Measurements from ENCODE around the gene NRARP. TPM values are rescaled to one million over a fixed set of nuclear protein-coding genes. Genes with fewer than 3 reads are reported as not detected.

Gene NRARP
- total RNA-seq, 1 donor from 2014 or later: 51.7 TPM

DNA sequence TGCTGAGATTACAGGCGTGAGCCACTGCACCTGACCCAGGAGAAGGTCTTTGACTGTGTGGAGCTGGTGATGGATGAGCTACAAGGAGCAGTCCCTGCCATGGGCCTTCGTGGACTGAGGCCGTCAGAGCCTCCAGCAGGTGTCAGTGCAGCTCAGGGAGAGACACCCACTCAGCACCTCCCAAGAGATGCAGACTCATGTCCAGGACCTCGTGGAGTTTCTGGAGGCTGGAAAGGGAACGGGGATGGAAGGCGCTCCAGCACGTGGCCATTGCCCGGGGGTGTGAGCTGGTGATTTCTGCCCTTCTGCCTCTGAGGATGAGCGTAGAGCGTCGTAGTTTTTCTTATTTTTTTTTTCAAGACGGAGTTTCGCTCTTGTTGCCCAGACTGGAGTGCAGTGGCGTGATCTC is 15.1 kb downstream of the NRARP start:
- Histone ChIP-seq H3K9me3 (peaks cover 0 to 6% of the 10 kb centered on the region in 2 donors), H3K36me3 (no peaks in the 10 kb centered on the region), H3K27me3 (no peaks in the 10 kb centered on the region), H3K27ac (no peak overlapping the region), H3K4me3 (no peak overlapping the region), H3K4me1 (no peaks in the 10 kb centered on the region)
- TF ChIP-seq, protein P1, sequence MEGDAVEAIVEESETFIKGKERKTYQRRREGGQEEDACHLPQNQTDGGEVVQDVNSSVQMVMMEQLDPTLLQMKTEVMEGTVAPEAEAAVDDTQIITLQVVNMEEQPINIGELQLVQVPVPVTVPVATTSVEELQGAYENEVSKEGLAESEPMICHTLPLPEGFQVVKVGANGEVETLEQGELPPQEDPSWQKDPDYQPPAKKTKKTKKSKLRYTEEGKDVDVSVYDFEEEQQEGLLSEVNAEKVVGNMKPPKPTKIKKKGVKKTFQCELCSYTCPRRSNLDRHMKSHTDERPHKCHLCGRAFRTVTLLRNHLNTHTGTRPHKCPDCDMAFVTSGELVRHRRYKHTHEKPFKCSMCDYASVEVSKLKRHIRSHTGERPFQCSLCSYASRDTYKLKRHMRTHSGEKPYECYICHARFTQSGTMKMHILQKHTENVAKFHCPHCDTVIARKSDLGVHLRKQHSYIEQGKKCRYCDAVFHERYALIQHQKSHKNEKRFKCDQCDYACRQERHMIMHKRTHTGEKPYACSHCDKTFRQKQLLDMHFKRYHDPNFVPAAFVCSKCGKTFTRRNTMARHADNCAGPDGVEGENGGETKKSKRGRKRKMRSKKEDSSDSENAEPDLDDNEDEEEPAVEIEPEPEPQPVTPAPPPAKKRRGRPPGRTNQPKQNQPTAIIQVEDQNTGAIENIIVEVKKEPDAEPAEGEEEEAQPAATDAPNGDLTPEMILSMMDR (IDR thresholded peaks at IDR 0.05): peak in 2 of 3 experiments; percentile 11 to 42
- DNase-seq (ENCODE audit: low spot score in 2 of 2): no peak
- intact Hi-C loops (cut with DNase I): no loop called here

DNA sequence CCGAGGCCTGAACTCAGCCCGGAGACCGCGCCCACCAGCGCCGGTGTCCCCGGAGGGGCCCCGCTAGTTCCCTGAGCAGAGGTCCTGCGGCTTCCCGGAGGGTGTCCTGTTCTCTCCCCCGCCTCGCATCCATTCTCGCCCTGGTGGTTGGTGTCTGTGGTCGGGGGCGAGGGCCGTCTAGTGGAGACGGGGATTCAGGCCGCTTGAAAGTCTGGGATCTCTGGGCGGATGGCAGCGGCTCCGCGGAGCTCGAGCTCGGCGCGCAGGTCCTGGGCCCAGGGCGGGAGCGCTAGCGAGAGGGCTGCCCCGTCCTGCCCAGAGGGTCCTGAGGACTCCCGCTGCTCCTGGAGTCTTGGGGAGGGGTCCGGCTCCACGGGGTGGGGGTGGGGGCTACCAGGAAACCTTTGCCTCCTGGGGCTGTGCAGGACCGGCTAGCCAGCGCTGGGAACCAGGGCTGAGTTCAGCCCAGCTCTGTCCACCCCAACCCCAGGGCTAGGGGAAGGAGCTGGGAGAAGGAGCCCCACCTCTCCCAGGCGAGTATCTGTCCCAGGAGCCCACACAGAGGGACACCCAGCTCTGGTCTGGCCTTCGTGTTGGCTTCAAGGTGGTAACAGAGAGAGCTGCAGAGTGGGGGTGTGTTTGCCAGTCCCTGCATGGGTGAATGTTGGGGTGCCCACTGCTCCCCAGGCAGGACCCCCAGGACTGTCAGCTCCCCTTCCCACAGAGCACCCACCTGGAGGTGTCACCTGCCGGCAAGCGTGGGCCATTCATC is 20.5 kb downstream of the NRARP start:
- H3K4me1 ChIP-seq: peaks cover 1 to 7% of the 10 kb centered on the region in 2 donors
- intact Hi-C loops (cut with DNase I): no loop called here
- peaks cover 12 to 25% of the 10 kb centered on the region in 2 donors for H3K36me3 ChIP-seq
- H3K4me3 ChIP-seq: no peak overlapping the region
- TF ChIP-seq, protein P1 (IDR thresholded peaks at IDR 0.05): no peak
- no peaks in the 10 kb centered on the region for H3K27me3 ChIP-seq
- DNase-seq (ENCODE audit: low spot score in 2 of 2): no peak
- peaks cover 0 to 6% of the 10 kb centered on the region in 2 donors for H3K9me3 ChIP-seq
- H3K27ac ChIP-seq: no peak overlapping the region

- Histone ChIP-seq H3K4me1 (peaks cover 4 to 12% of the 10 kb centered on the region in 2 donors), H3K36me3 (peaks cover 12 to 25% of the 10 kb centered on the region in 2 donors), H3K4me3 (no peak overlapping the region), H3K27me3 (no peaks in the 10 kb centered on the region), H3K27ac (no peak overlapping the region), H3K9me3 (peaks cover 0 to 6% of the 10 kb centered on the region in 2 donors)
- no peak for DNase-seq (ENCODE audit: low spot score in 2 of 2)
- intact Hi-C loops (cut with DNase I): no loop called here
- TF ChIP-seq, protein P1 (IDR thresholded peaks at IDR 0.05): peak in 1 of 3 experiments; percentile 7
Measured at GRCh38 chr9:137280474-137281344, 21.4 kb downstream of the NRARP start.

DNA sequence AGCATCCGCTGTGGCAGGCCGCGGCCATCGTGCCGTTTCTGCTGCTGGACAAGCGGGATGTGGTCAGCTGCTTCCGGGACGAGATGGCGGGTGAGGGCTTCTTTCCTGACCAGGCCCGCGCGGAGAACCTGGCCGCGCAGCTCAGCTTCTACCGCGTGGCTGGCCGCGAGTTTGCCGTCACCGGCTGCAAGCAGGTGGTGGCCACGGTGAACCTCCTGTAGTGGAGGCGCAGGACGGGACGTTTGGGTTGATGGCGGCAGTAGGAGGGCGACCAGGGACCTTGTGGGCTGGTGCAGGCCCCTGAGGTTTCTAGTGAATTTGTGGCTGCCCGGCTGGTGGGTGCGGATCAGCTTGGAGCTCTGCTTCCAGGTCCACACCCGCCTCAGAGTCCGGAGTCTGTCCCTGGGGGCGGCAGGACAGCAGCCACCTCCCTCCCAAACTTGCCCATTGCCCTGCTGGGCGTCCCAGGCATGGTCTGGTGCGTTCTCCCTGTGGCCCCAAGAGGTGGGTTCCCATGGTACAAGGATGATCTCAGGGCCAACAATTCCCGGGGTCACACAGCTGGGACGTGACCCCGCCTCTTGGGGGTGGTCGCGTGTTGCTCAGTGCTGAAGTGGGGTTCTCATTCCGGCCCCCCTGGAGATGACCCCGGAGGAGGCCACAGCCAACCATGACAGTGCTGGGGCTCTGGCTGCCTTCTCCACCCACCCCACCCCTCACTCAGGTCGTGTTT is 22.2 kb downstream of the NRARP start:
- Histone ChIP-seq H3K4me1 (peaks cover 4 to 12% of the 10 kb centered on the region in 2 donors), H3K27ac (no peak overlapping the region), H3K4me3 (no peak overlapping the region), H3K36me3 (peaks cover 12 to 25% of the 10 kb centered on the region in 2 donors), H3K9me3 (peaks cover 0 to 2% of the 10 kb centered on the region in 2 donors), H3K27me3 (no peaks in the 10 kb centered on the region)
- TF ChIP-seq, protein P1 (IDR thresholded peaks at IDR 0.05): no peak
- intact Hi-C loops (cut with DNase I): no loop called here
- DNase-seq (ENCODE audit: low spot score in 2 of 2): no peak

Measured in ascending aorta (tissue), 2 donors.